Amniotic epithelial cell (primary cell): Measurements from ENCODE around the gene SEMA3C.

Experiments used
- DNase-seq: peaks from one replicate; pipeline ENCODE4 v3.0.0-alpha.2; 2010; ENCODE audit warnings: low read depth

SEMA3C gene

GRCh38 chr7:80885757-80886156 is 33.1 kb downstream of the SEMA3C start:
- no peak for DNase-seq

GRCh38 chr7:80884511-80885195 is 34.2 kb downstream of the SEMA3C start:
- DNase-seq = peak; percentile 83

GRCh38 chr7:80883154-80884025 is 35.5 kb downstream of the SEMA3C start:
- peak; percentile 99 for DNase-seq

GRCh38 chr7:80882213-80882801 is 36.5 kb downstream of the SEMA3C start:
- no peak for DNase-seq

- DNase-seq = no peak
Measured at GRCh38 chr7:80881351-80881900, 37.4 kb downstream of the SEMA3C start.

- peak; percentile 59 for DNase-seq
Measured at GRCh38 chr7:80879849-80880248, 39.0 kb downstream of the SEMA3C start.

GRCh38 chr7:80876894-80877414 is 41.9 kb downstream of the SEMA3C start:
- peak; percentile 81 for DNase-seq

- DNase-seq = no peak
Measured at GRCh38 chr7:80875537-80876120, 43.2 kb downstream of the SEMA3C start.

GRCh38 chr7:80873140-80873539 is 45.7 kb downstream of the SEMA3C start:
- no peak for DNase-seq

- DNase-seq = no peak
Measured at GRCh38 chr7:80871228-80871627, 47.6 kb downstream of the SEMA3C start.

- DNase-seq = no peak
Measured at GRCh38 chr7:80870813-80871212, 48.0 kb downstream of the SEMA3C start.

GRCh38 chr7:80869821-80870751 is 48.8 kb downstream of the SEMA3C start:
- DNase-seq = no peak

GRCh38 chr7:80869106-80869784 is 49.6 kb downstream of the SEMA3C start:
- no peak for DNase-seq

GRCh38 chr7:80868566-80868965 is 50.3 kb downstream of the SEMA3C start:
- DNase-seq = no peak

- DNase-seq = no peak
Measured at GRCh38 chr7:80860554-80860953, 58.3 kb downstream of the SEMA3C start.

GRCh38 chr7:80859272-80859970 is 59.4 kb downstream of the SEMA3C start:
- DNase-seq = peak; percentile 63

- DNase-seq = peak; percentile 69
Measured at GRCh38 chr7:80858141-80858903, 60.5 kb downstream of the SEMA3C start.

GRCh38 chr7:80856769-80857168 is 62.1 kb downstream of the SEMA3C start:
- no peak for DNase-seq
